DND-41 (cell line): ENCODE results near the gene TMEM69.

Experiments
- ATAC-seq: fragments of 200-7000 bp; cut with Tn5 transposase; 3 replicates; pipeline ENCODE4 v1.9.1; 2021; ENCODE audit warnings: low read depth; ENCODE audit not compliant: insufficient read depth
- DNase-seq: peaks from one replicate; pipeline ENCODE4 v3.0.0-alpha.2; 2020
- H2AFZ ChIP-seq: 2 replicates; pipeline ENCODE4 v1.6.0; 2012; ENCODE audit warnings: low read depth, low read length
- H3K27ac ChIP-seq: 2 replicates; pipeline ENCODE4 v1.5.1; 2012; ENCODE audit warnings: low read length, inconsistent platforms
- H3K27me3 ChIP-seq: fragments of 200-600 bp; sonication (generic); 2 replicates; pipeline ENCODE4 v1.6.0; 2012; ENCODE audit warnings: low read length, mild to moderate bottlenecking, inconsistent platforms; ENCODE audit not compliant: insufficient read depth, poor library complexity
- H3K36me3 ChIP-seq: 2 replicates; pipeline ENCODE4 v1.5.1; 2012; ENCODE audit warnings: low read length, inconsistent platforms; ENCODE audit not compliant: insufficient read depth
- H3K4me1 ChIP-seq: 2 replicates; pipeline ENCODE4 v1.5.1; 2012; ENCODE audit warnings: mild to moderate bottlenecking, low read length; ENCODE audit not compliant: insufficient read depth
- H3K4me2 ChIP-seq: 2 replicates; pipeline ENCODE4 v1.6.0; 2012; ENCODE audit warnings: mild to moderate bottlenecking, moderate library complexity, low read length, inconsistent platforms; ENCODE audit not compliant: insufficient read depth
- H3K4me3 ChIP-seq, 2 experiments: fragments of 200-600 bp in 1 of 2; shearing (Covaris generic) in 1 of 2; 2 replicates each; pipeline ENCODE4 v1.5.1; 2012 to 2016; ENCODE audit warnings: inconsistent platforms in 2 of 2, low read length in 2 of 2, mild to moderate bottlenecking in 2 of 2, low read depth in 1 of 2, moderate library complexity in 1 of 2
- H3K79me2 ChIP-seq: 2 replicates; pipeline ENCODE4 v1.6.0; 2012; ENCODE audit warnings: low read length, inconsistent platforms; ENCODE audit not compliant: insufficient read depth
- H3K9ac ChIP-seq: 2 replicates; pipeline ENCODE4 v1.6.0; 2012; ENCODE audit warnings: low read depth, mild to moderate bottlenecking, inconsistent platforms, low read length, moderate library complexity
- H3K9me3 ChIP-seq: 2 replicates; pipeline ENCODE4 v1.5.1; 2012; ENCODE audit warnings: low read length, moderate library complexity, mild to moderate bottlenecking, inconsistent platforms; ENCODE audit not compliant: insufficient read depth, severe bottlenecking
- H4K20me1 ChIP-seq: 2 replicates; pipeline ENCODE4 v1.6.0; 2012; ENCODE audit warnings: low read length; ENCODE audit not compliant: insufficient read depth
- EZH2 ChIP-seq: IDR thresholded peaks from 3 replicates; pipeline ENCODE4 v1.6.1; 2012; ENCODE audit warnings: borderline replicate concordance, low read depth, mild to moderate bottlenecking, moderate library complexity, low read length, inconsistent platforms; ENCODE audit not compliant: severe bottlenecking
- TF ChIP-seq, protein P1 (sequence below): IDR thresholded peaks from 2 replicates; pipeline ENCODE4 v1.5.1; 2012; ENCODE audit warnings: borderline replicate concordance, low read length, moderate library complexity, mild to moderate bottlenecking; ENCODE audit not compliant: poor library complexity, severe bottlenecking; ENCODE audit errors: extremely low read depth

TMEM69 gene

DNA sequence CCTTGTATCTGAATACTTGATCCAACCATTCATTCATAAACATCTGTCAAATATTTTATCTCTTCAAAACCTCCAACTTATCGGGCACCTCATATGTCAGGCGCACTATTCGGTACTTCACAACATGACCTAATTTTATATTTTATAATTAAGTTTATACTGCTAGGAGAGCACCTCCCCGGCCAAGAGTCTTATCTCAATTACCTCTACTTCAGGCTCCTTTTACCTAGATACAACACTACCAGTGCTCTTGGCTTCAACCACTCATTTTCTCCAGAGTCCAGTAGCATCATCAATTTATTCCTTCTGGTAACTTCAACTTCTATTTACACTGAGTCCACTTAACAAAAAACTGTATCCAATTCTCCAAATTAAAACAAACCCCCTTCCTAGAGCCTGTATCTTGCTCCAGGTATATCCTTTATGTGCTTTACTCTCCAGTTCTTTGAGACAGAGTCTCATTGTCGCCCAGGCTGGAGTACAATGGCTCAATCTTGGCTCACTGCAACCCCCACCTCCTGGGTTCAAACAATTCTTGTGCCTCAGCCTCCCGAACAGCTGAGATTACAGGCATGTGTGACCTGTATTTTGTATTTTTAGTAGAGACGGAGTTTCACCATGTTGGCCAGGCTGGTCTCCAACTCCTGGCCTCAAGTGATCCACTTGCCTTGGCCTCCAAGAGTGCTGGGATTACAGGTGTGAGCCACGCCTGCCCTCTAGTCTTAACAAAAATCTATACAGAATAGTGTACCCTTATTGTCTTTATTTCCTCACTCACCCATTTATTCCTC is 20.5 kb upstream of the TMEM69 start:
- peaks cover 69% of the 10 kb centered on the region for H4K20me1 ChIP-seq
- no peaks in the 10 kb centered on the region for H3K9me3 ChIP-seq
- no peak overlapping the region for H3K27ac ChIP-seq
- ATAC-seq (no peak), DNase-seq (no peak)
- no peak for TF ChIP-seq EZH2
- TF ChIP-seq, protein P1, sequence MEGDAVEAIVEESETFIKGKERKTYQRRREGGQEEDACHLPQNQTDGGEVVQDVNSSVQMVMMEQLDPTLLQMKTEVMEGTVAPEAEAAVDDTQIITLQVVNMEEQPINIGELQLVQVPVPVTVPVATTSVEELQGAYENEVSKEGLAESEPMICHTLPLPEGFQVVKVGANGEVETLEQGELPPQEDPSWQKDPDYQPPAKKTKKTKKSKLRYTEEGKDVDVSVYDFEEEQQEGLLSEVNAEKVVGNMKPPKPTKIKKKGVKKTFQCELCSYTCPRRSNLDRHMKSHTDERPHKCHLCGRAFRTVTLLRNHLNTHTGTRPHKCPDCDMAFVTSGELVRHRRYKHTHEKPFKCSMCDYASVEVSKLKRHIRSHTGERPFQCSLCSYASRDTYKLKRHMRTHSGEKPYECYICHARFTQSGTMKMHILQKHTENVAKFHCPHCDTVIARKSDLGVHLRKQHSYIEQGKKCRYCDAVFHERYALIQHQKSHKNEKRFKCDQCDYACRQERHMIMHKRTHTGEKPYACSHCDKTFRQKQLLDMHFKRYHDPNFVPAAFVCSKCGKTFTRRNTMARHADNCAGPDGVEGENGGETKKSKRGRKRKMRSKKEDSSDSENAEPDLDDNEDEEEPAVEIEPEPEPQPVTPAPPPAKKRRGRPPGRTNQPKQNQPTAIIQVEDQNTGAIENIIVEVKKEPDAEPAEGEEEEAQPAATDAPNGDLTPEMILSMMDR, result no peak
- no peak overlapping the region for H3K9ac ChIP-seq
- peaks cover 100% of the 10 kb centered on the region for H3K79me2 ChIP-seq
- no peak overlapping the region for H2AFZ ChIP-seq
- no peaks in the 10 kb centered on the region for H3K4me1 ChIP-seq
- no peak overlapping the region for H3K4me2 ChIP-seq
- no peak overlapping the region for H3K4me3 ChIP-seq
- no peaks in the 10 kb centered on the region for H3K27me3 ChIP-seq
- H3K36me3 ChIP-seq, result peaks cover 12% of the 10 kb centered on the region

DNA sequence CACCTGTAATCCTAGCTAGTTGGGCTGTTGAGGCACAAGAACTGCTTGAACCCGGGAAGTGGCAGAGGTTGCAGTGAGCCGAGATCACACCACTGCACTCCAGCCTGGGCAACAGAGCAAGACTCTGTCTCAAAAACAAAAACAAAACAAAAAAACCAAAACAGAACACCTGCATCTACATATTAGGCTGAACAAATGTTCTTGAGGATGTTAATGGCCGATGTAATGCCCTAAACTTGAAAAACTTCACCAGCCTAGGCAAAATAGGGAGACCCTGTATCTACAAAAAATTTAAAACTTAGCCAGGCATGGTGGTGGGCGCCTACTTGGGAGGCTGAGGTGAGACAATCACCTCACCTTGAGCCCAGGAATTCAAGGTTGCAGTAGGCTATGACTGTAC is 19.5 kb upstream of the TMEM69 start:
- no peaks in the 10 kb centered on the region for H3K27me3 ChIP-seq
- ATAC-seq, result no peak
- H3K4me2 ChIP-seq, result no peak overlapping the region
- TF ChIP-seq, protein P1, result no peak
- TF ChIP-seq EZH2, result no peak
- H3K4me3 ChIP-seq, result no peak overlapping the region
- H3K79me2 ChIP-seq, result peaks cover 100% of the 10 kb centered on the region
- peaks cover 70% of the 10 kb centered on the region for H4K20me1 ChIP-seq
- DNase-seq, result no peak
- no peaks in the 10 kb centered on the region for H3K9me3 ChIP-seq
- H3K27ac ChIP-seq, result no peak overlapping the region
- no peak overlapping the region for H2AFZ ChIP-seq
- no peaks in the 10 kb centered on the region for H3K4me1 ChIP-seq
- peaks cover 17% of the 10 kb centered on the region for H3K36me3 ChIP-seq
- no peak overlapping the region for H3K9ac ChIP-seq

DNA sequence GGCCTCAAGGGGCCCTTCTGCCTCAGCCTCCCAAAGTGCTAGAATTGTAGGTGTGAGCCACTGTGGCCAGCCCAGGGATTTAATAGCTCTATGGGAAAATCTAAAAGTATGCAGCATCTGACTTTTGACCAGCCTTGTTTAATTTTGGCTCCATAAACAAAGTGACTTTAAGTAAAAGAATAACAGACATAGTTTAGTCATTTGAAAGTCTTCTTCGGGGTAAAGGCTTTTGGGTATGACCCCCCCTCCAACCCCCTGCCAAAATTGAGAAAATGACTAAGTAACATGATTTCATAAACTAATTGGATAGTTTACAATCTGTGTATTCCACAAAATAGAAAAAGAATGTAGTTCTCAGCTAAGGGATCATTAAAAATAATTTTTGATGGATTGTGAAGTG is 18.6 kb upstream of the TMEM69 start:
- Histone ChIP-seq H2AFZ (no peak overlapping the region), H3K9me3 (no peaks in the 10 kb centered on the region), H3K36me3 (peaks cover 20% of the 10 kb centered on the region), H3K27me3 (no peaks in the 10 kb centered on the region), H3K4me2 (no peak overlapping the region), H3K27ac (no peak overlapping the region), H3K4me3 (no peak overlapping the region), H4K20me1 (peaks cover 77% of the 10 kb centered on the region), H3K4me1 (no peaks in the 10 kb centered on the region), H3K9ac (no peak overlapping the region), H3K79me2 (peaks cover 100% of the 10 kb centered on the region)
- TF ChIP-seq EZH2, result no peak
- TF ChIP-seq, protein P1, result no peak
- DNase-seq (no peak), ATAC-seq (no peak)
